ENCODE data around the gene WDR17. TPM values are rescaled to one million over a fixed set of nuclear protein-coding genes. Genes with fewer than 3 reads are reported as not detected.

The WDR17 gene
- total and polyA plus RNA-seq, 2 of the 8 experiments (the other 6 are each of a cell fraction or from before 2014, with no cell fraction given) = 1.4 to 3.3 TPM

DNA sequence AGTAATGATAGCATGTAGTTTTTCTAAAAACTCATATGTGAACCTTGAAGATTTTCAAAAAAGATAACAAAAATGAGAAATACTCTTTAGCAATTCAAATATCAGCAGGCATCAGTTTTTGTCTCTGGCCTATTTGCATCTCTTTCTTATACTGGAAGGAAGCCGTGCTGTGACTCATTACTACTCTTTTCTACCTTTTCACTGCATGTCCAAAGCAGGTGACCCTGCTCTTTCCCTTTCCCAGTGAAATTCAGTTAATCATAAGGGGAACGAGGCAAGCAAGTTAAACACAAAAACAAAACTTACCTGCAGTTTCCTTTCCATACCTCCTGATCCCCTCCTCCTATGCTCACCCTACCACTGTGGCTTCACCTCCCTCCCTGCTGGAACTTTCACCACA, 120.4 kb downstream of the WDR17 start (continued):
- no peak for TF ChIP-seq FOSL1 (IDR thresholded peaks at IDR 0.05; ENCODE audit: insufficient read depth, low read depth, low read length)
- no peak for TF ChIP-seq EP300 (IDR thresholded peaks at IDR 0.05; ENCODE audit: borderline replicate concordance in 1 of 2, low read depth in 2 of 2, low read length in 2 of 2)
- TF ChIP-seq CEBPB (IDR thresholded peaks at IDR 0.05; ENCODE audit: low read depth, low read length) = no peak
- no peak for TF ChIP-seq HDAC6 (IDR thresholded peaks at IDR 0.05; ENCODE audit: low read depth, low read length)
- TF ChIP-seq POLR2AphosphoS5 (IDR thresholded peaks at IDR 0.05; ENCODE audit: low read depth, low read length) = no peak
